GDM1 (cell line): Measurements from ENCODE around the gene ILKAP.

Experiments used
- DNase-seq: peaks from one replicate; lab custom pipeline; 2025; lab: John Stamatoyannopoulos, UW

Gene ILKAP

GRCh38 chr2:238152771-238153688 is 50.5 kb downstream of the ILKAP start:
- no peak for DNase-seq

GRCh38 chr2:238151628-238152235 is 51.8 kb downstream of the ILKAP start:
- no peak for DNase-seq

GRCh38 chr2:238151205-238151604 is 52.3 kb downstream of the ILKAP start:
- DNase-seq, result no peak

- no peak for DNase-seq
Observed at GRCh38 chr2:238150686-238151085, 52.8 kb downstream of the ILKAP start.

- DNase-seq, result no peak
Observed at GRCh38 chr2:238149841-238150572, 53.5 kb downstream of the ILKAP start.

- DNase-seq, result no peak
Observed at GRCh38 chr2:238148981-238149380, 54.5 kb downstream of the ILKAP start.

GRCh38 chr2:238146884-238147544 is 56.5 kb downstream of the ILKAP start:
- DNase-seq, result no peak

- DNase-seq, result no peak
Observed at GRCh38 chr2:238145851-238146250, 57.6 kb downstream of the ILKAP start.

- no peak for DNase-seq
Observed at GRCh38 chr2:238145046-238145445, 58.4 kb downstream of the ILKAP start.

- DNase-seq, result no peak
Observed at GRCh38 chr2:238144262-238144661, 59.2 kb downstream of the ILKAP start.

- no peak for DNase-seq
Observed at GRCh38 chr2:238143239-238143951, 60.1 kb downstream of the ILKAP start.

GRCh38 chr2:238142382-238143205 is 60.9 kb downstream of the ILKAP start:
- no peak for DNase-seq

GRCh38 chr2:238141541-238142318 is 61.8 kb downstream of the ILKAP start:
- DNase-seq, result no peak

- no peak for DNase-seq
Observed at GRCh38 chr2:238140721-238141540, 62.6 kb downstream of the ILKAP start.

- no peak for DNase-seq
Observed at GRCh38 chr2:238140040-238140439, 63.5 kb downstream of the ILKAP start.

- no peak for DNase-seq
Observed at GRCh38 chr2:238139196-238140039, 64.1 kb downstream of the ILKAP start.

- no peak for DNase-seq
Observed at GRCh38 chr2:238138331-238139195, 64.9 kb downstream of the ILKAP start, which contains the start of gene KLHL30. Gene KLHL30, plus strand, starts transcription at chr2:238138668. Its CDS starts 2,087 bp downstream, at chr2:238140755.
